HG02678 (cell line): ENCODE results near the gene NSUN4.
A peak's percentile ranks its signal among the peaks of the same experiment; 100 is the strongest.
"Not testable (repeated sequence)": the region's sequence is repeated elsewhere in the genome, so short reads cannot be mapped to it uniquely, and the experiment has no call there.

Source experiments
- ATAC-seq: cut with Tn5 transposase; IDR thresholded peaks from one replicate; pipeline ENCODE4 v1.9.1; 2021; ENCODE audit warnings: mild to moderate bottlenecking, moderate library complexity; ENCODE audit not compliant: unreplicated experiment

The NSUN4 gene

DNA sequence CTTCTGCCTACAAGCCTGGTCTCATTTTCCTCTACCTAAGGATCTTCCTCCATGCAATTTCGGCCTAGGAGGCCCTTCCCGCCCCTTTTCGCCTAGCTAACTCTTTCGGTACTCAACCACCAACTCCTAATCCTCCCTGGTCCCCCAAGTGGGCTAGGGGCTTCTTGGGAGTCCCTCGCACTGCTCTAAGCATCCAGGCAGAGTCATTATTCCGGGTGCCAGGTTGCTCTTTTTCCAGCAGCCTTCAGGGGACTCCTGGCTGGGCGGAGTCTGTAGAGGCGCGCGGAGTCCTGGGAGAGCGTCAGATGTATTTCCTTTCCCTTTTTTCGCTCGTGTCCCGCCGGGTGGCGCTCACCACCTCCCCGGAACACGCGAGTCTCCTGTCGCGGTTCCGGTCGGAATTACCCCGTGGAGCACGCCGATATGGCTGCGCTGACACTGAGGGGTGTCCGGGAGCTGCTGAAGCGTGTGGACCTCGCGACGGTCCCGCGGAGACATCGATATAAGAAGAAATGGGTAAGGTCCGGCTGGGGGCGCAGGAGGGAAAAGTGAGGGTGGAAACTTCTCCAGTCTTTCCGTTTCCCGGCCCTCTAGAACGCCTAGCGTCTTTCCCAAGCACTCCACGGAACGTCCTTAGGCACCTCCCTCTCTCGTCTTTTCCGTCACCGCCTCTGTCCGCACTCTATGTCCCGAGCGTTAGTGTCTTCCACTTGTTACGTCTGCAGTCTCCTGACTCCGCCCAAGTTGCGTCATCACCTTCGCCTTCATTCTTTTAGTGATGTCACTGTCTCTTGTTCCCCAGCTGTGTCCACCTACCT, at the start of gene NSUN4:
Gene NSUN4, plus strand, starts transcription at position 404 of the 818 bp plus-strand sequence. Its CDS starts 20 bp downstream, at position 424.
- peak; percentile 75 for ATAC-seq

DNA sequence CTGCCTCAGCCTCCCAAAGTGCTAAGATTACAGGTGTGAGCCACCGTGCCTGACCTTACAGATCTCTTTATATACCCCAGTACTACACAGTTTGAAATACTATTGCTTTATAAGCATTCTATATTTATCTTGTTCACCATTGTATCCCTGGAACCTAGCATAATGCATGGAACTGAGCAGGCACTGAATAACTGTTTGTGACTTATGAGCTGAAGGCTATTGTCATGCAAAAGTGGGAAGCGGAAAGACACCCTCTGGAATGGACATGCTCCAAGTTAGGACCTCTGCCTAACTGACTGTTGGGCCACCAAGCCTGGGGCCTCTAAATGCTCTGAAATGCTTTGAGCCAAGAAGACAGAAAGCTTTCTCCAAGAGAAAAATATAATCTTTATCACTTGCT, 45.3 kb upstream of the NSUN4 start:
- ATAC-seq = no peak

DNA sequence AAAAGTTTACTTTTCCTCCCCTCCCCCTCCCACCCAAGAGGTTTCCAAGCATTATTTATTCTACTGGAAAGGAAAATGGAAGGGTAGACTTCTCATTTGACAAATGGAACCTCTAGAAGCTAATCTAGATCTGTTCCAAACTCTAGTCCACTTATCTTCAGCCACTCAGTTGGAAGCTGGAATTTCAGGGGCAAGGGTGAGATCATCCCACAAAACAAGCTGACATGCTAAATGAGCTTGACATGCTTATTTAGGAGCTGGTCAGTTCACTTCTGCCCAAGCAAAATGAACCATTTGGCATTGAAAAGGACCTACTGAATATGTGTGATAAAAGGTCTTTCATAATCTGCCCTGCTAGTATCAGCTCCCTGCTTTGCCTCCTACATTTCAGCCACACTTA, 42.2 kb upstream of the NSUN4 start:
- ATAC-seq = no peak

- ATAC-seq = no peak
These were observed 39.8 kb upstream of the NSUN4 start for GRCh38 chr1:46300673-46301405.

GRCh38 chr1:46301406-46301807, 39.2 kb upstream of the NSUN4 start:
- no peak for ATAC-seq

DNA sequence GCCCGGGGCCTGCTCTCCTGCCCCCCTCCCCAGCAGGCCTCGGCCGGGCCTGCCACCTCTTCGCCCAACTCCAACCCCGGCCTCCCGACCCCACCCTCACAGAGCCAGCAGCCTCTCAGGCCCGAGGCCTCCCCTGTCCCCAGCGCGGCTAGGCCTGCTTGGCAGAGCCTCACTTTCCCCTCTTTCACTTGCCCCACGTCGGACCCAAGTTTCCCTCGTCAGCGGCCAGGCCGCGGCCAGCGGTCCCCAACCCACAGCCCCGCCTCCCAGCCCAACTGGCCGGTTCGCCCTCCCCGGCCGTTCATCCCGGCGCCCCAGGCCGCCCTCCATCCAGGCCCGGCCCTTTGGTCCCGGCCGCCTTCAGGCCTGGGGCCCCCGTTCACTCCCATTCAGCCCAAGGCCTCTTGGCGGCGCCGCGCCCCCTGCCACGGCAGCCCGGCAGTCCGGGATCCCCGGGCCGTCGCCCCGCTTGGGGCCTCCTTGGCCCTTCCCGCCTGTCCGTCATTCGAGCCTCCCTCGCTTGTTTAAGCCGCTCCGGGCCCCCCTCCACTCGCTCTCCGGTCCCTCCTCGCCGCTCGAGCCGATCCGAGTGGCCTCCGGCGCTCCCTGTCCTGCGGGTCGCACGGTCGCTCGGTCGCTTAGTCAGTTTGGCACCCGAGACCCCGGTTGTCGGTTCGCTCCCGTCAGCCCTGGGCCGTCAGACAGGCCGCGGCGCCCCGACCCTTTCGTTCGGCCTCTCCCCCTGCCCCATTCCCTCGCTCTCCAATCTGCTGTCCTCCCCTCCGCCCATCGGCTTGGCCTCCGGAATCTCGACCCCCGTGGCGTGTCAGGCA, 38.6 kb upstream of the NSUN4 start:
- no peak for ATAC-seq

GRCh38 chr1:46302641-46303037, 38.0 kb upstream of the NSUN4 start:
- ATAC-seq = peak; percentile 3

- ATAC-seq = peak; percentile 83
These were observed 37.4 kb upstream of the NSUN4 start, which contains the start of the genes LRRC41 and UQCRH for GRCh38 chr1:46303038-46303871. TSS of gene LRRC41 (minus strand) at chr1:46303616. CDS start at chr1:46303322, 294 bp downstream. TSS of gene UQCRH (plus strand) at chr1:46303698. CDS start at chr1:46303767, 69 bp downstream.

DNA sequence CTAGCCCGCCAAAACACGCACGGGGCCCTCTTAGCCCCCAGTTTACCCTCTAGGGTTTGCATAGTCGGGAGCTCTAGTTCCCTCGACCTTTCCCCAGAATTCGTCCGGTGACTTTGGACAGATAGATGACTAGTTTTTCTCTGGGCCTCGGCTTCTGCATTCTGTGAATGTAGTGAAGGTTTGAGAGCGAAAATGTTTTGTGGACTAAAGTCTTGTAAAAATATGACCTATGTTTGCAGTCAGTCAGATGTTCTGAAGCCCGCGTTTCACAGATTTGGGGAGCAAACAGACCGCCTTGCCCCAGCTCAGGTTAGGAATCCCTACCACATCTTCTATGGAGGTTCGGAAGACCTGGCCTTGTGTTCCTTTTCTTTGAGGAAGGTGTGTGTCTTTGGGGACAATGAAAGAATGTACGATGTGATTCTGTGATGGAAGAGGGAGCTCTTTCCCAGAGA, 36.7 kb upstream of the NSUN4 start:
- ATAC-seq = no peak

- no peak for ATAC-seq
These were observed 34.5 kb upstream of the NSUN4 start for GRCh38 chr1:46306159-46306530.

GRCh38 chr1:46309401-46310159, 31.0 kb upstream of the NSUN4 start:
- no peak for ATAC-seq

DNA sequence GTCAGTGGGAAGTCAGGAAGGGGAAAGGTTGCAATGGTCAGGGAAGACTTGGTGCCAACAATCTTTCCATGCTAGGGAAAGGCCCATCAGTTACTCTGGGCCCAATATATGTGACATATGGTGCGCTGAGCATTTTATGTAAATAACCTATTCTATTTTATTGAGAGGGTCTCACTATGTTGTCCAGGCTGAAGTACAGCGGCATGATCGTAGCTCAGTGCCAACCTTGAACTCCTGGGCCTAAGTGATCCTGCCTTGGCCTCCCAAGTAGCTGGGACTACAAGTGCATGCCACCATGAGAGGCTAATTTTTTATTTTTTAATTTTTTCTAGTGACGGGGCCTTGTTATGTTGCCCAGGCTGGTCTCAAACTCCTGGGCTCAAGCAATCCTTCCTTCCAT, 30.3 kb upstream of the NSUN4 start:
- no peak for ATAC-seq

- no peak for ATAC-seq
These were observed 24.8 kb upstream of the NSUN4 start for GRCh38 chr1:46315669-46316403.

DNA sequence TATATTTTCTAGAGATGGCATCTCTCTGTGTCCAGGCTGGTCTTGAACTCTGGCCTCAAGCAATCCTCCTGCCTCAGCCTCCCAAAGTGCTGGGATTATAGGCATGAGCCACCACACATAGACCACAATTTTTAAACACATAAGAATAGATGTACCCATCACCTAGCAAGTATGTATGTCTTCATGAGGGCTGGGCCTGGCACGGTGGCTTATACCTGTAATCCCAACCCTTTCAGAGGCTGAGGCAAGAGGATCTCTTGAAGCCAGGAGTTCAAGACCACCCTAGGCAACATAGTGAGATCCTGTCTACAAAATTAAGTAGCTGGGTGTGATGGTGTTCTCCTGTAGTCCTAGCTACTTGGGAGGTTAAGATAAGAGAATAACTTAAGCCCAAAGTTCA, 23.3 kb upstream of the NSUN4 start:
- ATAC-seq = no peak

GRCh38 chr1:46319301-46319700, 21.3 kb upstream of the NSUN4 start:
- not testable (repeated sequence) for ATAC-seq

GRCh38 chr1:46319960-46320914, 20.4 kb upstream of the NSUN4 start:
- ATAC-seq = not testable (repeated sequence)

DNA sequence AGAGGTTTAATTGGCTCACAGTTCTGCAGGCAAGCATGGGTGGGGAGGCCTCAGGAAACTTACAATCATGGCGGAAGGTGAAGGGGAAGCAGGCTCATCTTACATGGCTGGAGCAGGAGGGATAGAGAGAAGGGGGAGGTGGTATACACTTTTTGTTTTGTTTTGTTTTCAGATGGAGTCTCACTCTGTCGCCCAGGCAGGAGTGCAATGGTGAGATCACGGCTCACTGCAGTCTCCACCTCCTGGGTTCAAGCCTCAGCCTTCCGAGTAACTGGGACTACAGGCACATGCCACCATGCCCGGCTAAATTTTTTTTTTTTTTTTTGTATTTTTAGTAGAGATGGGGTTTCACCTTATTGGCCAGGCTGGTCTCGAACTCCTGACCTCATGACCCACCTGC, 18.4 kb upstream of the NSUN4 start:
- not testable (repeated sequence) for ATAC-seq
